ENCODE data around the gene GALNT2. TPM values are rescaled to one million over a fixed set of nuclear protein-coding genes. Genes with fewer than 3 reads are reported as not detected.

The GALNT2 gene
- total RNA-seq, 1 donor from 2014 or later, result 58.0 TPM

- Mint-ChIP-seq H3K4me3 (no peak overlapping the region), H3K4me1 (peaks cover 23% of the 10 kb centered on the region), H3K36me3 (ENCODE audit: low read depth) (no peaks in the 10 kb centered on the region), H3K27me3 (ENCODE audit: low read depth) (no peaks in the 10 kb centered on the region), H3K27ac (ENCODE audit: unreplicated experiment) (no peak overlapping the region), H3K9me3 (peaks cover 3% of the 10 kb centered on the region)
- no peak for DNase-seq (ENCODE audit: low read depth, low spot score)
- no peak for TF ChIP-seq CTCF (conservative IDR thresholded peaks at IDR 0.05)
These were observed 98.5 kb downstream of the GALNT2 start for GRCh38 chr1:230165536-230165935.

GRCh38 chr1:230166366-230167132 is 99.5 kb downstream of the GALNT2 start:
- no peak overlapping the region for H3K4me3 Mint-ChIP-seq
- no peaks in the 10 kb centered on the region for H3K36me3 Mint-ChIP-seq (ENCODE audit: low read depth)
- peaks cover 3% of the 10 kb centered on the region for H3K9me3 Mint-ChIP-seq
- DNase-seq (ENCODE audit: low read depth, low spot score), result no peak
- no peak for TF ChIP-seq CTCF (conservative IDR thresholded peaks at IDR 0.05)
- H3K27me3 Mint-ChIP-seq (ENCODE audit: low read depth), result no peaks in the 10 kb centered on the region
- no peak overlapping the region for H3K27ac Mint-ChIP-seq (ENCODE audit: unreplicated experiment)
- peaks cover 22% of the 10 kb centered on the region for H3K4me1 Mint-ChIP-seq

GRCh38 chr1:230167419-230167852 is 100.4 kb downstream of the GALNT2 start:
- H3K9me3 Mint-ChIP-seq, result peaks cover 3% of the 10 kb centered on the region
- peaks cover 24% of the 10 kb centered on the region for H3K4me1 Mint-ChIP-seq
- no peak overlapping the region for H3K4me3 Mint-ChIP-seq
- TF ChIP-seq CTCF (conservative IDR thresholded peaks at IDR 0.05), result peak; percentile 64
- H3K27me3 Mint-ChIP-seq (ENCODE audit: low read depth), result no peaks in the 10 kb centered on the region
- no peak for DNase-seq (ENCODE audit: low read depth, low spot score)
- no peak overlapping the region for H3K27ac Mint-ChIP-seq (ENCODE audit: unreplicated experiment)
- H3K36me3 Mint-ChIP-seq (ENCODE audit: low read depth), result no peaks in the 10 kb centered on the region

- Mint-ChIP-seq H3K36me3 (ENCODE audit: low read depth) (no peaks in the 10 kb centered on the region), H3K9me3 (peaks cover 3% of the 10 kb centered on the region), H3K27me3 (ENCODE audit: low read depth) (no peaks in the 10 kb centered on the region), H3K27ac (ENCODE audit: unreplicated experiment) (no peak overlapping the region), H3K4me1 (peaks cover 31% of the 10 kb centered on the region), H3K4me3 (no peak overlapping the region)
- no peak for DNase-seq (ENCODE audit: low read depth, low spot score)
- no peak for TF ChIP-seq CTCF (conservative IDR thresholded peaks at IDR 0.05)
These were observed 102.6 kb downstream of the GALNT2 start for GRCh38 chr1:230169454-230170152.

GRCh38 chr1:230170153-230170547 is 103.1 kb downstream of the GALNT2 start:
- no peaks in the 10 kb centered on the region for H3K27me3 Mint-ChIP-seq (ENCODE audit: low read depth)
- TF ChIP-seq CTCF (conservative IDR thresholded peaks at IDR 0.05), result no peak
- no peak overlapping the region for H3K4me3 Mint-ChIP-seq
- H3K9me3 Mint-ChIP-seq, result peaks cover 3% of the 10 kb centered on the region
- H3K36me3 Mint-ChIP-seq (ENCODE audit: low read depth), result no peaks in the 10 kb centered on the region
- H3K4me1 Mint-ChIP-seq, result peaks cover 36% of the 10 kb centered on the region
- H3K27ac Mint-ChIP-seq (ENCODE audit: unreplicated experiment), result no peak overlapping the region
- no peak for DNase-seq (ENCODE audit: low read depth, low spot score)

Data from neural crest cell (in vitro differentiated cells).